ENCODE data around the gene ELL2.
A peak's percentile ranks its signal among the peaks of the same experiment; 100 is the strongest.

Gene ELL2

GRCh38 chr5:95923918-95924544 lies 37.6 kb downstream of the ELL2 start:
- peak overlapping the region; percentile 76 for H3K27ac ChIP-seq
- H3K27me3 ChIP-seq, result no peaks in the 10 kb centered on the region
- no peaks in the 10 kb centered on the region for H3K36me3 ChIP-seq
- TF ChIP-seq, protein P1, sequence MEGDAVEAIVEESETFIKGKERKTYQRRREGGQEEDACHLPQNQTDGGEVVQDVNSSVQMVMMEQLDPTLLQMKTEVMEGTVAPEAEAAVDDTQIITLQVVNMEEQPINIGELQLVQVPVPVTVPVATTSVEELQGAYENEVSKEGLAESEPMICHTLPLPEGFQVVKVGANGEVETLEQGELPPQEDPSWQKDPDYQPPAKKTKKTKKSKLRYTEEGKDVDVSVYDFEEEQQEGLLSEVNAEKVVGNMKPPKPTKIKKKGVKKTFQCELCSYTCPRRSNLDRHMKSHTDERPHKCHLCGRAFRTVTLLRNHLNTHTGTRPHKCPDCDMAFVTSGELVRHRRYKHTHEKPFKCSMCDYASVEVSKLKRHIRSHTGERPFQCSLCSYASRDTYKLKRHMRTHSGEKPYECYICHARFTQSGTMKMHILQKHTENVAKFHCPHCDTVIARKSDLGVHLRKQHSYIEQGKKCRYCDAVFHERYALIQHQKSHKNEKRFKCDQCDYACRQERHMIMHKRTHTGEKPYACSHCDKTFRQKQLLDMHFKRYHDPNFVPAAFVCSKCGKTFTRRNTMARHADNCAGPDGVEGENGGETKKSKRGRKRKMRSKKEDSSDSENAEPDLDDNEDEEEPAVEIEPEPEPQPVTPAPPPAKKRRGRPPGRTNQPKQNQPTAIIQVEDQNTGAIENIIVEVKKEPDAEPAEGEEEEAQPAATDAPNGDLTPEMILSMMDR (IDR thresholded peaks at IDR 0.05), result no peak
- no peaks in the 10 kb centered on the region for H3K9me3 ChIP-seq
- peak overlapping the region in 1 of 2 experiments; percentile 30 for H3K4me3 ChIP-seq (ENCODE audit: low read depth in 1 of 2, low read length in 1 of 2)
- peaks cover 71 to 79% of the 10 kb centered on the region in 2 experiments for H3K4me1 ChIP-seq (ENCODE audit: control insufficient read depth in 1 of 2, insufficient read depth in 1 of 2, low read depth in 1 of 2, low read length in 1 of 2)

DNA sequence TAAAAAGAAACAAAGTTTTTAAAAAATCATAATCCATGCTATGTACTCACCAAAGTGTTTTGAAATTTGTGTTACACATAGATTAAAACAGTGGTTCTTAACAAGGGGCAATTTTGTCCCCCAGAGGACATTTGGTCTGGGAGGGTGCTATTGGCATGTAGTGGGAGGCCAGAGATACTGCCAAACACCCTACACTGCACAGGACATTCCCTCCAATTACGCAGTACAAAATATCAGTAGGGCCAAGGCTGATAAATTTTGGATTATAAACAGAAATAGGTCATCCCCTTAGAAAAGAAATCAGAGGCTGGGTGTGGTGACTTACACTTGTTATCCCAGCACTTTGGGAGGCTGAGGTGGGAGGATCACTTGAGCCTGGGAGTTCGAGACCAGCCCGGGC lies 38.9 kb downstream of the ELL2 start:
- no peaks in the 10 kb centered on the region for H3K27me3 ChIP-seq

GRCh38 chr5:95921501-95921900 lies 40.1 kb downstream of the ELL2 start:
- Histone ChIP-seq H3K4me1 (ENCODE audit: control insufficient read depth in 1 of 2, insufficient read depth in 1 of 2, low read depth in 1 of 2, low read length in 1 of 2) (peaks cover 96 to 100% of the 10 kb centered on the region in 2 experiments), H3K9me3 (no peaks in the 10 kb centered on the region)
- TF ChIP-seq, protein P1 (IDR thresholded peaks at IDR 0.05), result no peak

More for the DNA sequence above, 38.9 kb downstream of the ELL2 start:
- Histone ChIP-seq H3K9me3 (no peaks in the 10 kb centered on the region), H3K4me1 (ENCODE audit: control insufficient read depth in 1 of 2, insufficient read depth in 1 of 2, low read depth in 1 of 2, low read length in 1 of 2) (peaks cover 84 to 91% of the 10 kb centered on the region in 2 experiments), H3K4me3 (ENCODE audit: low read depth in 1 of 2, low read length in 1 of 2) (no peak overlapping the region), H3K27ac (peak overlapping the region; percentile 76), H3K36me3 (no peaks in the 10 kb centered on the region)
- TF ChIP-seq, protein P1 (IDR thresholded peaks at IDR 0.05), result no peak

DNA sequence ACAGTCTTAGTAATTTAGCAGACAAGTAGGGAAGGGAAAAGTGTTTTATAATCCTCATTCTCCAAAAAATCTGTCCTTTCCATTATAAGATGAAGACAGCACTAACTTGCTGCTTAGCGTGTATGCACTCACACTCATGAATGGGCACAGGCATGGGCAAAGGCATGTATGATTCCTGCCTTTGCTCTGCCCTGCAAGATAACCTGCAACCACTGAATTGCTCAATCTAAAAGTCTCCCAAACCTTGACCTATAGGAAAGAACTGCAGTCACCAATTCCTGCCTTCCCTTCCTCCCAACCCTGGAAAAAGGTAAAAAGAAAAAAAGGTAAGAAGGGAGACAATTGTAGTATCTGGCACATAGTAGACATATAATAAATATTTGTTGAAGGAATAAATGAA lies 40.8 kb downstream of the ELL2 start:
- no peak overlapping the region for H3K4me3 ChIP-seq (ENCODE audit: low read depth in 1 of 2, low read length in 1 of 2)
- no peaks in the 10 kb centered on the region for H3K27me3 ChIP-seq
- H3K9me3 ChIP-seq, result no peaks in the 10 kb centered on the region
- TF ChIP-seq, protein P1 (IDR thresholded peaks at IDR 0.05), result no peak
- H3K4me1 ChIP-seq (ENCODE audit: control insufficient read depth in 1 of 2, insufficient read depth in 1 of 2, low read depth in 1 of 2, low read length in 1 of 2), result peaks cover 96 to 100% of the 10 kb centered on the region in 2 experiments
- H3K27ac ChIP-seq, result peak overlapping the region; percentile 15
- H3K36me3 ChIP-seq, result no peaks in the 10 kb centered on the region

More at GRCh38 chr5:95921501-95921900, 40.1 kb downstream of the ELL2 start:
- H3K4me3 ChIP-seq (ENCODE audit: low read depth in 1 of 2, low read length in 1 of 2), result no peak overlapping the region
- peak overlapping the region; percentile 16 for H3K27ac ChIP-seq
- H3K36me3 ChIP-seq, result no peaks in the 10 kb centered on the region
- no peaks in the 10 kb centered on the region for H3K27me3 ChIP-seq

GRCh38 chr5:95919658-95920057 lies 42.0 kb downstream of the ELL2 start:
- TF ChIP-seq, protein P1 (IDR thresholded peaks at IDR 0.05), result no peak
- H3K27ac ChIP-seq, result peak overlapping the region; percentile 74
- H3K4me3 ChIP-seq (ENCODE audit: low read depth in 1 of 2, low read length in 1 of 2), result no peak overlapping the region
- peaks cover 95 to 97% of the 10 kb centered on the region in 2 experiments for H3K4me1 ChIP-seq (ENCODE audit: control insufficient read depth in 1 of 2, insufficient read depth in 1 of 2, low read depth in 1 of 2, low read length in 1 of 2)
- H3K27me3 ChIP-seq, result no peaks in the 10 kb centered on the region
- H3K36me3 ChIP-seq, result no peaks in the 10 kb centered on the region
- H3K9me3 ChIP-seq, result no peaks in the 10 kb centered on the region

Data from neutrophil (primary cell).